Psoas muscle (tissue), 8 donors: ENCODE data around the gene PTPRG. TPM values are rescaled to one million over a fixed set of nuclear protein-coding genes. Genes with fewer than 3 reads are reported as not detected.

Experiments used
- ATAC-seq, 4 donors: fragments of 200-7000 bp; cut with Tn5 transposase; one replicate each; pipeline ENCODE4 v1.9.1; 2020; ENCODE audit warnings: moderate library complexity in 3 of 4, mild to moderate bottlenecking in 2 of 4
- DNase-seq, 2 donors: peaks; one replicate each; pipeline ENCODE4 v3.0.0-alpha.2; 2020
- H3K27ac ChIP-seq: fragments of 200-600 bp; one replicate; pipeline ENCODE4 v1.8.0; 2022
- H3K27me3 ChIP-seq, 3 donors: fragments of 200-600 bp in 1 of 3; one replicate each; pipeline versions ENCODE4 v1.6.1 to v1.8.0; 2013 to 2022; ENCODE audit warnings: low read length in 2 of 3, mild to moderate bottlenecking in 2 of 3, moderate library complexity in 1 of 3; ENCODE audit not compliant: insufficient read depth in 3 of 3
- H3K36me3 ChIP-seq, 2 donors: fragments of 200-600 bp in 1 of 2; one replicate each; pipeline versions ENCODE4 v1.6.1 to v1.8.0; 2013 to 2022; ENCODE audit warnings: low read depth in 1 of 2, mild to moderate bottlenecking in 1 of 2, moderate library complexity in 1 of 2; ENCODE audit not compliant: insufficient read depth in 1 of 2
- H3K4me1 ChIP-seq: fragments of 200-600 bp; one replicate; pipeline ENCODE4 v1.8.0; 2022
- H3K4me3 ChIP-seq: fragments of 200-600 bp; one replicate; pipeline ENCODE4 v1.8.0; 2022; ENCODE audit warnings: mild to moderate bottlenecking
- H3K9me3 ChIP-seq: fragments of 200-600 bp; one replicate; pipeline ENCODE4 v1.8.0; 2022
- WGBS, 3 donors: extraction: QIAGEN DNeasy Blood & Tissue Kit; methylation state at CpG; one replicate each; pipeline versions ENCODE4 v1.1.6 to v1.1.7; 2013; 5-methylcytosine and 5-hydroxymethylcytosine counted together
- intact Hi-C, 2 donors: fragments of 100-400 bp; cut with DNase I; formaldehyde crosslinking; loops; one replicate each; pipeline versions ENCODE4 v1.11.0 to v1.14.2; 2022
- polyA plus RNA-seq, 3 donors: library from polyadenylated mRNA; stranded (reverse); fragments of 200-250 nt; gene quantifications; one replicate each; pipeline ENCODE4 v1.2.3, GENCODE V29; 2013
- total RNA-seq, 4 donors: library from RNA; stranded (reverse); fragmentation: NEBNext Ultra II Directional in 2 of 4; extraction: Animal tissue kit (Norgen Biotek cat#: 25700) in 2 of 4; gene quantifications; one replicate each; pipeline versions ENCODE4 v1.2.1 to v1.2.4, GENCODE V29; 2021 to 2023
- TF ChIP-seq, protein P1 (sequence below): fragments of 200-600 bp; IDR thresholded peaks from one replicate; pipeline ENCODE4 v1.8.0; 2022; ENCODE audit warnings: antibody characterized with exemption
- donor health status: healthy with polysubstance abuse.
- donor health status: DM: no; HTN: no; CAD: no; lungs with moderate emphysema.
- donor health status: Bipolar disorder and iron deficiency.
- donor health status: healthy.
- donor health status: DM: yes; HTN: yes; CAD: no.
- donor health status: DM: no; HTN: no; CAD: no.
- donor health status: DM: no; HTN: no; CAD: no.
- donor health status: DM: yes; HTN: yes; CAD: no.

PTPRG gene
- total and polyA plus RNA-seq, 7 donors: 4.5 to 29.5 (median 12.6) TPM

- Histone ChIP-seq H3K27ac (no peak overlapping the region), H3K36me3 (no peaks in the 10 kb centered on the region), H3K27me3 (no peaks in the 10 kb centered on the region), H3K9me3 (peaks cover 8% of the 10 kb centered on the region), H3K4me3 (no peak overlapping the region), H3K4me1 (no peaks in the 10 kb centered on the region)
- TF ChIP-seq, protein P1, sequence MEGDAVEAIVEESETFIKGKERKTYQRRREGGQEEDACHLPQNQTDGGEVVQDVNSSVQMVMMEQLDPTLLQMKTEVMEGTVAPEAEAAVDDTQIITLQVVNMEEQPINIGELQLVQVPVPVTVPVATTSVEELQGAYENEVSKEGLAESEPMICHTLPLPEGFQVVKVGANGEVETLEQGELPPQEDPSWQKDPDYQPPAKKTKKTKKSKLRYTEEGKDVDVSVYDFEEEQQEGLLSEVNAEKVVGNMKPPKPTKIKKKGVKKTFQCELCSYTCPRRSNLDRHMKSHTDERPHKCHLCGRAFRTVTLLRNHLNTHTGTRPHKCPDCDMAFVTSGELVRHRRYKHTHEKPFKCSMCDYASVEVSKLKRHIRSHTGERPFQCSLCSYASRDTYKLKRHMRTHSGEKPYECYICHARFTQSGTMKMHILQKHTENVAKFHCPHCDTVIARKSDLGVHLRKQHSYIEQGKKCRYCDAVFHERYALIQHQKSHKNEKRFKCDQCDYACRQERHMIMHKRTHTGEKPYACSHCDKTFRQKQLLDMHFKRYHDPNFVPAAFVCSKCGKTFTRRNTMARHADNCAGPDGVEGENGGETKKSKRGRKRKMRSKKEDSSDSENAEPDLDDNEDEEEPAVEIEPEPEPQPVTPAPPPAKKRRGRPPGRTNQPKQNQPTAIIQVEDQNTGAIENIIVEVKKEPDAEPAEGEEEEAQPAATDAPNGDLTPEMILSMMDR: no peak
- 39 to 60% (median 43%) methylated on average over 3 of the region's 3 CpGs for WGBS, 3 donors
- intact Hi-C loops: no loop called here
- peak in 2 of 4 donors; percentile 29 to 31 for ATAC-seq
- DNase-seq: no peak
Measured at GRCh38 chr3:62117903-62118548, 556.7 kb downstream of the PTPRG start.

GRCh38 chr3:62119139-62119538, 557.8 kb downstream of the PTPRG start:
- no peak overlapping the region for H3K27ac ChIP-seq
- DNase-seq (peak; percentile 65 to 82), ATAC-seq (peak in 3 of 4 donors; percentile 59 to 63 (median 59))
- no peaks in the 10 kb centered on the region for H3K27me3 ChIP-seq
- 79 to 88% (median 84%) methylated on average over 4 of the region's 4 CpGs for WGBS, 3 donors
- no peaks in the 10 kb centered on the region for H3K4me1 ChIP-seq
- no peaks in the 10 kb centered on the region for H3K36me3 ChIP-seq
- TF ChIP-seq, protein P1: no peak
- H3K9me3 ChIP-seq: peaks cover 9% of the 10 kb centered on the region
- intact Hi-C loops: no loop called here
- no peak overlapping the region for H3K4me3 ChIP-seq

DNA sequence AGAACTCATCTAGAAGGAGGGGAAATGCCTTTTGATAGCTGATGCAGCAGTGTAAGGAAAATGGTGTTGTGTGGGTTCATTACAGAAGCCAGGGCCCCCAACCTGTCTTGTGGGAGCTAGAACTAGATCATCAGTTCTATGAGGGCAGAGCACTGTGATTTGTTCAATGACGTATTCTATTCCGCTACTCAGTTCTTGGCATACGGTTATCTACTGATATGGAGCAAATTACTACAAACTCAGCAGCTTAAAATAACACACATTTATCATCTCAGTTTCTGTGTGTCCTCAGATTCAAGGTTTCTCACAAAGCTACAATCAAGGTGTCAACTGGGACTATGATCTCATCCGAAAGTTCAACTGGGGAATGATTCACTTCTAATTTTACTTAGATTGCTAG, 561.4 kb downstream of the PTPRG start:
- intact Hi-C loops: no loop called here
- 65 to 96% (median 70%) methylated on average over 4 of the region's 4 CpGs for WGBS, 3 donors
- H3K27ac ChIP-seq: no peak overlapping the region
- H3K36me3 ChIP-seq: no peaks in the 10 kb centered on the region
- peaks cover 7% of the 10 kb centered on the region for H3K4me1 ChIP-seq
- ATAC-seq: peak in 3 of 4 donors; percentile 7 to 55 (median 11)
- H3K9me3 ChIP-seq: peaks cover 9% of the 10 kb centered on the region
- TF ChIP-seq, protein P1: no peak
- no peaks in the 10 kb centered on the region for H3K27me3 ChIP-seq
- no peak for DNase-seq
- no peak overlapping the region for H3K4me3 ChIP-seq

GRCh38 chr3:62125380-62125779, 564.0 kb downstream of the PTPRG start:
- TF ChIP-seq, protein P1: no peak
- WGBS, 3 donors: 80 to 88% (median 83%) methylated on average over 4 of the region's 4 CpGs
- intact Hi-C loops: loop anchor here in 1 of 2 donors (5.0 kb wide), 1 partner anchor 268 kb away; no protein-coding TSS in a partner anchor
- H3K27me3 ChIP-seq: no peaks in the 10 kb centered on the region
- H3K4me1 ChIP-seq: peaks cover 15% of the 10 kb centered on the region
- DNase-seq: no peak
- no peak overlapping the region for H3K4me3 ChIP-seq
- no peak for ATAC-seq
- H3K9me3 ChIP-seq: peaks cover 9% of the 10 kb centered on the region
- H3K36me3 ChIP-seq: peaks cover 0 to 3% of the 10 kb centered on the region in 2 donors
- H3K27ac ChIP-seq: no peak overlapping the region
